ENCODE measurements around the gene MCC.

DNA sequence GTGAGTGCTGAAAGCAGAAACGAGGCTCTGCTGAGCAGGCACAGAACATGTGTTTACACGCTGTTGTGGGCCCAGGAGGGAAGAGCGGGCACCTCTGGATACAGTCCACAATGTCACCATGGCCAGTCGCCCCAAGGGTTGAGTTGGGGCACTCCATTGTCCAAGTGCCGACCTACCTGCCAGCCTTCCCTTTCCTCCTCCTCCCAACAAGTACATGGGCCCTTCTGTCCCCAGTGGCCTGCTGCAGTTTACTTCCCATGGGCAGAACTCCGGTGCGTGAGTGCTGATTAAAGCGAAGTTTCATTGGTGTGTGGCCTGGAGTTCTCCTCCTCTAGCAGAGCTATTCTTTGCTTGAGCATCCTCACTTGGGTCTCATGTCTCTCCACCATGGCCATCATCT, 461.2 kb downstream of the MCC start:
- TF ChIP-seq, protein P1, sequence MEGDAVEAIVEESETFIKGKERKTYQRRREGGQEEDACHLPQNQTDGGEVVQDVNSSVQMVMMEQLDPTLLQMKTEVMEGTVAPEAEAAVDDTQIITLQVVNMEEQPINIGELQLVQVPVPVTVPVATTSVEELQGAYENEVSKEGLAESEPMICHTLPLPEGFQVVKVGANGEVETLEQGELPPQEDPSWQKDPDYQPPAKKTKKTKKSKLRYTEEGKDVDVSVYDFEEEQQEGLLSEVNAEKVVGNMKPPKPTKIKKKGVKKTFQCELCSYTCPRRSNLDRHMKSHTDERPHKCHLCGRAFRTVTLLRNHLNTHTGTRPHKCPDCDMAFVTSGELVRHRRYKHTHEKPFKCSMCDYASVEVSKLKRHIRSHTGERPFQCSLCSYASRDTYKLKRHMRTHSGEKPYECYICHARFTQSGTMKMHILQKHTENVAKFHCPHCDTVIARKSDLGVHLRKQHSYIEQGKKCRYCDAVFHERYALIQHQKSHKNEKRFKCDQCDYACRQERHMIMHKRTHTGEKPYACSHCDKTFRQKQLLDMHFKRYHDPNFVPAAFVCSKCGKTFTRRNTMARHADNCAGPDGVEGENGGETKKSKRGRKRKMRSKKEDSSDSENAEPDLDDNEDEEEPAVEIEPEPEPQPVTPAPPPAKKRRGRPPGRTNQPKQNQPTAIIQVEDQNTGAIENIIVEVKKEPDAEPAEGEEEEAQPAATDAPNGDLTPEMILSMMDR (IDR thresholded peaks at IDR 0.05) = no peak
- no peak for TF ChIP-seq POLR2A (IDR thresholded peaks at IDR 0.05; ENCODE audit: low read depth)
